HUES48 (cell line): ENCODE data around the gene ARHGAP44.

ENCODE experiments used
- H3K27ac ChIP-seq: one replicate; pipeline ENCODE4 v1.7.0; 2013; ENCODE audit warnings: low read depth, low read length, inconsistent platforms
- H3K27me3 ChIP-seq: 2 replicates; pipeline ENCODE4 v1.6.1; 2013; ENCODE audit warnings: mild to moderate bottlenecking, low read length; ENCODE audit not compliant: control insufficient read depth, insufficient read depth
- H3K36me3 ChIP-seq: 2 replicates; pipeline ENCODE4 v1.6.1; 2013; ENCODE audit warnings: low read length; ENCODE audit not compliant: control insufficient read depth, insufficient read depth
- H3K4me1 ChIP-seq: 2 replicates; pipeline ENCODE4 v1.6.1; 2013; ENCODE audit warnings: mild to moderate bottlenecking, low read length; ENCODE audit not compliant: control insufficient read depth, insufficient read depth
- H3K4me3 ChIP-seq: 2 replicates; pipeline ENCODE4 v1.5.1; 2013; ENCODE audit warnings: mild to moderate bottlenecking, low read depth, low read length
- H3K9ac ChIP-seq: 2 replicates; pipeline ENCODE4 v1.6.1; 2013; ENCODE audit warnings: mild to moderate bottlenecking, low read depth, low read length, moderate library complexity
- H3K9me3 ChIP-seq: 2 replicates; pipeline ENCODE4 v1.6.1; 2013; ENCODE audit warnings: low read length; ENCODE audit not compliant: control insufficient read depth, insufficient read depth

The ARHGAP44 gene

DNA sequence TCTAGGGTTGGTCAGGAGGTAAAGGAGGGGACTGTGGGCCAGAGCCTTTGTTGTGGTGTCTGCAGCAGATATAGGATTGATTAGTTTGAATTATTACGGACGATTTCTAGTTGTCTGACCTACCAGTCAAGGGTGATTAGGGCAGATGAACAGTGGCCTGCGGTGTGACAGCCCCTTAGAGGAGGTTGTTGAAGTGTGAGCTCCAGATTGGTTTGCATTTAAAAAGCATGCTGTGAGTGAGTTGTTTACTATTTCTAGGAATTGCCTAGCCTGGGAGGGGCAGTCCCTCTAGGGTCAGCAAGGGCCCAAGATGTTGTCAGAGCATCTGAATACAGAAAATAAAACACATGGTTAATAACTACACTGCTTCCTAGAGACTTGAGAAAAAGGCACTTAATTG, 108.8 kb downstream of the ARHGAP44 start:
- Histone ChIP-seq H3K27ac (no peak overlapping the region), H3K9me3 (no peaks in the 10 kb centered on the region), H3K27me3 (no peaks in the 10 kb centered on the region), H3K4me1 (peaks cover 18% of the 10 kb centered on the region), H3K36me3 (no peaks in the 10 kb centered on the region), H3K9ac (no peak overlapping the region), H3K4me3 (no peak overlapping the region)

DNA sequence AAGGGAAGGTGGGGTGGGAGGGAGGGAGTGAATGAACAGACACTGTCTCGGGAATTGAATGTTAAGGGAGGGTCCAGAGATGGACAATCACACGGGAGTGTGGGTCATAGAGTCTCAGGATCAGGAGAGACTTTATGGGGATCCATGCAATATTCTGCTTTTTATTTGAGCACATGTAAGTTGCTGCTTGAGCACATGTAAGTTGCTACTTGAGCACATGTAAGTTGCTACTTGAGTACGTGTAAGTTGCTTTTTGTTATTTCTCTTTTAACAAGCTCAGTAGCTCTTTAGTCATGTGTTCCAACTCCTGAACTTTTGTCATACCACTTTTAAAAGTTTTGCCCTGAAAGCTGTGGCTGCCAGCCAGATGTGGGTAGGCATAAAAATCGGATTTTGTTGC, 110.3 kb downstream of the ARHGAP44 start:
- no peaks in the 10 kb centered on the region for H3K27me3 ChIP-seq
- no peak overlapping the region for H3K9ac ChIP-seq
- H3K9me3 ChIP-seq = no peaks in the 10 kb centered on the region
- H3K4me3 ChIP-seq = no peak overlapping the region
- no peak overlapping the region for H3K27ac ChIP-seq
- no peaks in the 10 kb centered on the region for H3K36me3 ChIP-seq
- peaks cover 18% of the 10 kb centered on the region for H3K4me1 ChIP-seq

DNA sequence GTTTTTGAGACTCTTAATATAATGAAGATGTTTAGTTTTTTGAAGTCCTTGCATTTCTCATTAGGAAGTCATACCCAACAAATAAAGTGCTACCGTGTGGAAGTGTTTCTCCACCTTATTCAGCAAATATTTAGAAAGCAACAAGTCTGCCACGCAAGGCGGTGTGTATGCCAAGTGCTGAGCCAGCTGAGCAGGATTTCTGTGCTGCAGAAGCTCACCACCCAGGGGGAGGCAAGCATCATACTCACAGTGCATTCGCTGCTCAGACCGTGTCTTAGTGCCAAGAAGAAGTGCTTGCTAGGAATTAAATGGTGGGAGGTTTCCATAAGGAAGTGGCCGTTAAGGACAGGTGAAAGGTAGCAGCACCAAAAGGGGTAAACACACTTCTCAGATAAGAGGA, 111.2 kb downstream of the ARHGAP44 start:
- Histone ChIP-seq H3K4me1 (peaks cover 18% of the 10 kb centered on the region), H3K27ac (no peak overlapping the region), H3K9ac (no peak overlapping the region), H3K9me3 (no peaks in the 10 kb centered on the region), H3K36me3 (no peaks in the 10 kb centered on the region), H3K4me3 (no peak overlapping the region), H3K27me3 (no peaks in the 10 kb centered on the region)

DNA sequence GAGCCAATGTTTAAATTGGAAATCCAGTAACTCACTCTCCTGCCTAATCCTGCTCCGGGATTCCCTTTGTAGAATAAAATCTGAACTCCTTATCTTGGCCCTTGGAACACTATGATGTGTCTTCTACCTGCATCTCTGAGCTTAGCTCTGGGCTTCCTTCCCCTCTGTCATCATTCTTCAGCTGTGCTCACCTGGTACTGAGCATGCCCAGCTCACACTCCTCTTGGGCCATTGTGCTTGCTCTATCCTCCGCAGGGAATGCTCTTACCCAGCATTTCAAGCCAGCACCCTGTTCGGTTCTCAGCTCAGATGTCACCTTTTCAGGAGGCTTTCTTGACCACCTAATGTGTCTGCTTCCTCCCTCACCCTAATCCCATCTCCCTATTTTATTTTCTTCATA, 112.7 kb downstream of the ARHGAP44 start:
- H3K27ac ChIP-seq = no peak overlapping the region
- no peak overlapping the region for H3K9ac ChIP-seq
- peaks cover 4% of the 10 kb centered on the region; the same call in 1 of the 2 replicates for H3K36me3 ChIP-seq
- H3K4me3 ChIP-seq = no peak overlapping the region
- no peaks in the 10 kb centered on the region for H3K27me3 ChIP-seq
- H3K9me3 ChIP-seq = 0 out of 2 replicates have a peak, but pooled peaks cover under 1% of the 10 kb centered on the region
- peaks cover 12% of the 10 kb centered on the region for H3K4me1 ChIP-seq

DNA sequence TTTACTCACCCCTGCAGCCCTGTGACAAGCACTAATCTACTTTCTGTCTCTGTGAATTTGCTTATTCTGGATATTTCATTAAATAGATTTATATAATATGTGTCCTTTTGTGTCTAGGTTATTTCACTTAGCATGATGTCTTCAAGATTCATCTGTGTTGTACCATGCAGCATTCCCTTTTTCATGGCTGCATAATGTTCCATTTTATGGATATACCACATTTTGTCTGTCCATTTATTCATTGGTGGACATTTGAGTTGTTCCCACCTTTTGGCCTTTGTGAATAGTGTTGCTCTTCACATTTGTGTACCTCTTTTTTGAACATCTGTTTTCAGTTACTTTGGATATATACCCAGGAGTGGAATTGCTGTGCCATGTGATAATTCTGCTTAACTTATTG, 118.2 kb downstream of the ARHGAP44 start:
- Histone ChIP-seq H3K27ac (no peak overlapping the region), H3K27me3 (no peaks in the 10 kb centered on the region), H3K4me1 (no peaks in the 10 kb centered on the region), H3K4me3 (no peak overlapping the region), H3K9ac (no peak overlapping the region), H3K9me3 (peaks cover 7% of the 10 kb centered on the region; the same call in 1 of the 2 replicates), H3K36me3 (peaks cover 4% of the 10 kb centered on the region; the same call in 1 of the 2 replicates)

DNA sequence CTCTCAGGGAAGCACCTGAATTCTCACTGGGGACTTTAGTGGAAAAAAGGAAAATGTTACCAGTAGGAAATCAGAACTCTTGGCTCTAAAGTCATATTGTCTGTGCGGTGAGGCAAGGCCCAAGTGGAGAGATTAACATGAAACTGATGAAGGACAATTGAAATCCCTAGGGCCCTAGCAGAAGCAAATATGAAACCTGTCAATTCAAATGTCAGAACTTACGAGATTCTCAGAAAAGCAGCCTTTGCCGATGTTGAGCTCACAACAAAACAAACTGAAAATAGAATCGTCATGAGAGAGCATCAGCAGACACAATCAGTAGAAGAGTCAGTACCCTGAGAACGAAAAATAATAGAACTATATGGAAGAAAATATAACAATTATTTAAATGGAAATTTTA, 119.7 kb downstream of the ARHGAP44 start:
- Histone ChIP-seq H3K9ac (no peak overlapping the region), H3K4me3 (no peak overlapping the region), H3K27ac (no peak overlapping the region), H3K36me3 (peaks cover 4% of the 10 kb centered on the region; the same call in 1 of the 2 replicates), H3K27me3 (no peaks in the 10 kb centered on the region), H3K4me1 (no peaks in the 10 kb centered on the region), H3K9me3 (peaks cover 7% of the 10 kb centered on the region; the same call in 1 of the 2 replicates)

- H3K27me3 ChIP-seq = no peaks in the 10 kb centered on the region
- no peak overlapping the region for H3K27ac ChIP-seq
- no peak overlapping the region for H3K9ac ChIP-seq
- H3K4me1 ChIP-seq = no peaks in the 10 kb centered on the region
- H3K4me3 ChIP-seq = no peak overlapping the region
- peaks cover 7% of the 10 kb centered on the region; the same call in 1 of the 2 replicates for H3K9me3 ChIP-seq
- peaks cover 4% of the 10 kb centered on the region; the same call in 1 of the 2 replicates for H3K36me3 ChIP-seq
Measured at GRCh38 chr17:12909511-12909910, 120.2 kb downstream of the ARHGAP44 start.

DNA sequence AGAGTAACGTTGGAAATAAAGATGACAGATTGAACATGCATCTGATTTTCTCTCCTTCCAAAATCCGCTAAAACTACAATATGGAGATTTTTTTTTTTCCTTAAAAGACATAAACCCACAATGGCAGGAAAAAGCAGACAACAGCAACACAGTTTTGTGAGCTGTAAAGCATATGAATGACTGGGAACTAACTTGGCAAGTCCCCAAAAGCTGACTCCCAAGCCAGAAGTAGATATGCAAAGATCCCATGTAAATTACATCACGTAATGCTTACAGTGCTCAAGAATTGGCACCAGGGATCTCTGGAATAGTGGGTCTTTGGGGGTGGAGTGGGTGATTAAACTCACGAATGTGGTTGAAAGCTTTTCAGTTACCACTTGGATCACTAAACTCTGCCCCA, 121.9 kb downstream of the ARHGAP44 start:
- no peaks in the 10 kb centered on the region for H3K4me1 ChIP-seq
- no peaks in the 10 kb centered on the region for H3K27me3 ChIP-seq
- H3K4me3 ChIP-seq = no peak overlapping the region
- H3K9ac ChIP-seq = no peak overlapping the region
- H3K36me3 ChIP-seq = peaks cover 8% of the 10 kb centered on the region; the same call in 1 of the 2 replicates
- no peak overlapping the region for H3K27ac ChIP-seq
- H3K9me3 ChIP-seq = peaks cover 7% of the 10 kb centered on the region; the same call in 1 of the 2 replicates

GRCh38 chr17:12917399-12917798, 128.1 kb downstream of the ARHGAP44 start:
- Histone ChIP-seq H3K9ac (no peak overlapping the region), H3K36me3 (peaks cover 26% of the 10 kb centered on the region), H3K4me1 (no peaks in the 10 kb centered on the region), H3K27ac (no peak overlapping the region), H3K27me3 (no peaks in the 10 kb centered on the region), H3K4me3 (no peak overlapping the region), H3K9me3 (no peaks in the 10 kb centered on the region)

DNA sequence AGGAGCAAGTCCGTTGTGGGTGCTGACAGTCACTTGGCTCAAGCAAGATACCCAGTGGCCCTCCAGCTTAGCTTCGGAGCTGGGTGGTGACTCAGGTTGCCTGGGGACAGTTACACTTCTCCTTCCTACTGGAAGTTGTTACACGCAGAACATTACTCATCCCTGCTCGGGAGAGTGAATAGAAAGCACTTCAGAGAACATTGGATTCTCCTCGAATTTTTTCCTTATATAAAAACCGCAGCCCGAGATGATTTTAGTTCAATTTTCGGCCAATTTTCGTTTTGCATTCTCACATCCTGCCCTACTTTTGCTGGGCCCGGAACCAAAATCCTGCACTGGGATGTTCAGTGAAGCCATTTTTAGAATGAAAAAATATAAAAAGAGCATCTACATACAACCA, 128.8 kb downstream of the ARHGAP44 start:
- Histone ChIP-seq H3K27me3 (no peaks in the 10 kb centered on the region), H3K4me1 (no peaks in the 10 kb centered on the region), H3K4me3 (no peak overlapping the region), H3K27ac (no peak overlapping the region), H3K9me3 (no peaks in the 10 kb centered on the region), H3K36me3 (peaks cover 26% of the 10 kb centered on the region), H3K9ac (no peak overlapping the region)

DNA sequence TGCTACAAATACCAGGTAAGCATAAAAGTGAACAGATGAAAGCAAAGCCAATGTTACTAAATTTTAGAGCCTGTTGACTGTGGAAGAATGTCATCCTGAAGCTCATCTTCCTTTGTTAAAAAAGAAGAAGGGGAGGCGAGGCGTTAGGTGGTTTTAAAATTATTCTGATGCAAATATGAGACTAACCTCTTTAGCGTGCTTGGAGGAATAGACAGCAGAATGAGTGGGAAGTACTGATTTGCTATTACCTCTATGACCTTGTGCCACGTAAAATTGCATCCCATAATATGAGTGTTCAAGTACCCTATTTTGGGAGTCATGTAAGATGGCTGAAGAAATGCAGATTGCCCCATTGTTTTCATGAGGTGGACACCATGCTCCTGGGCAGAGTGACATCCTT, 132.8 kb downstream of the ARHGAP44 start:
- no peaks in the 10 kb centered on the region for H3K27me3 ChIP-seq
- peaks cover 21% of the 10 kb centered on the region for H3K36me3 ChIP-seq
- H3K9ac ChIP-seq = no peak overlapping the region
- no peaks in the 10 kb centered on the region for H3K4me1 ChIP-seq
- no peaks in the 10 kb centered on the region for H3K9me3 ChIP-seq
- no peak overlapping the region for H3K27ac ChIP-seq
- no peak overlapping the region for H3K4me3 ChIP-seq

DNA sequence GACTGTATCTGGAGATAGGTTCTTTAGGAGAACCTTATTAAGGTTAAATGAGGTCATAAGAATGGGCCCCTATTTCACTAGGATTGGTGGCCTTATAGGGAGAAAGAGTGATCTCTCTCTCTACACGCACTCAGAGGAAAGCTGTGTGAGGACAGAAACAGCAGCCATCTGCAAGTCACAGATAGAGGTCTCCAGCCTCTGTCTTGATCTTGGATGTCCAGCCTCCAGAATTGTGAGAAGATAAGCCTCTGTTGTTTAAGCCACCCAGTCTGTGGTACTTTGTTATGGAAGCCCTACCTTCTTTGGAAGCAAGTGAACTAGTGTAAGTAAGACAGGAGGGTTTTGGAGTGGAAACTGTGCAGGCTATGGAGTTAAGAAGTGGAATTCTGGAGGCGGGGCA, 135.3 kb downstream of the ARHGAP44 start:
- no peaks in the 10 kb centered on the region for H3K27me3 ChIP-seq
- no peak overlapping the region for H3K4me3 ChIP-seq
- peaks cover 17% of the 10 kb centered on the region for H3K36me3 ChIP-seq
- no peak overlapping the region for H3K9ac ChIP-seq
- no peaks in the 10 kb centered on the region for H3K4me1 ChIP-seq
- H3K27ac ChIP-seq = no peak overlapping the region
- no peaks in the 10 kb centered on the region for H3K9me3 ChIP-seq
